GM18517 (cell line): ENCODE results near the gene APOLD1.
"Not testable (repeated sequence)": the region's sequence is repeated elsewhere in the genome, so short reads cannot be mapped to it uniquely, and the experiment has no call there.

Experiments
- ATAC-seq: cut with Tn5 transposase; IDR thresholded peaks from one replicate; pipeline ENCODE4 v1.9.1; 2021; ENCODE audit warnings: mild to moderate bottlenecking, moderate library complexity; ENCODE audit not compliant: unreplicated experiment

APOLD1 gene

GRCh38 chr12:12839003-12839395 lies 53.5 kb downstream of the APOLD1 start:
- ATAC-seq, result no peak

GRCh38 chr12:12839439-12839838 lies 54.0 kb downstream of the APOLD1 start:
- not testable (repeated sequence) for ATAC-seq

GRCh38 chr12:12839873-12840579 lies 54.6 kb downstream of the APOLD1 start:
- no peak for ATAC-seq

DNA sequence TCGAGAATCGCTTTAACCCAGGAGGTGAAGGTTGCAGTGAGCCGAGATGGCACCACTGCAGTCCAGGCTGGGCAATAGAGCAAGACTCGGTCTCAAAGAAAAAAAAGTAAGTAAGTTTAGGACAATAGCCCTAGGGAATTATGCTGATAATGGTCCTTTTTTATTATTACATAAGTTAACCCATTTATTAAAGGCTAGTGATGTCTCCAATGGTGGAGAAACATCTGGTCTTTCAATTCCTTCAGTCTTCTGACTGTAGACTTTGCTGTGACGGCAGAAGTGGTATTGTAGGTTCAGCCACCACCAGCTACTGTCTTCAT lies 55.1 kb downstream of the APOLD1 start:
- ATAC-seq, result no peak
